Activated CD8-positive, alpha-beta memory T cell treated with anti-CD3 and anti-CD28 coated beads for 1 hour (primary cell): ENCODE data around the gene VAV1.
A peak's percentile ranks its signal among the peaks of the same experiment; 100 is the strongest.
"Not testable (repeated sequence)": the region's sequence is repeated elsewhere in the genome, so short reads cannot be mapped to it uniquely, and the experiment has no call there.

Source experiments
- DNase-seq, 2 donors: peaks; one replicate each; pipeline ENCODE4 v3.0.0-alpha.2; 2020; ENCODE audit warnings: low read depth in 1 of 2; ENCODE audit errors: extremely low read depth in 1 of 2

Gene VAV1

DNA sequence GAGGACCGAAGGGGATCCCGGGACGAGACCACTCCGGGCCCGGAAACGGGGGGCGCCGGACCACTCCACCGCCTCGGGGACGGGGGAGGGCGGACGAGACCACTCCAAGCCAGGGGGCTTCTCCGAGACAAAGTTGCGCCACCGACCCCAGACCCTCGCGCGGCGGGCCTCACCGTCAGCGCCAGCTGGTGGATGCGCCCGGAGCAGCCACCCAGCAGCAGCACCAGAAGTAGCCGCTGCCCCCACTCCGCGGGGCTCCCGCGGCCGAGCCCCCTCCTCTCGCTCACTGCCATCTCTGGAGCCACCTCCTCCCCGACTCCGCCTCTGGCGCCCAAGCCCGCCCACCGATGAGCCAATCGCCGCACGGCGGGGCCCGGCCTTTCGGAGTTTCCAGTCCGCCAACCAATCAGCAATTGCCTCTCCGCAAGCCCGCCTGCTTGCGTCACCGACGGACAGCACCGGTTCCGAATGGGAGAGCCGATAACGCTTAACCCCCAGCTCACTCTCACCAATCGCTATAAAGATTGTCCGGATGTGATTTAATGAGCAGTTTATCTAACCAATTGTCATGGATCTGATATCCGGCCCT is 35.1 kb upstream of the VAV1 start, which contains the start of gene GPR108:
TSS of gene GPR108 (minus strand) at position 297 of the 589 bp plus-strand sequence. CDS start at position 293, 4 bp downstream.
- DNase-seq, result peak; percentile 97 to 98

DNA sequence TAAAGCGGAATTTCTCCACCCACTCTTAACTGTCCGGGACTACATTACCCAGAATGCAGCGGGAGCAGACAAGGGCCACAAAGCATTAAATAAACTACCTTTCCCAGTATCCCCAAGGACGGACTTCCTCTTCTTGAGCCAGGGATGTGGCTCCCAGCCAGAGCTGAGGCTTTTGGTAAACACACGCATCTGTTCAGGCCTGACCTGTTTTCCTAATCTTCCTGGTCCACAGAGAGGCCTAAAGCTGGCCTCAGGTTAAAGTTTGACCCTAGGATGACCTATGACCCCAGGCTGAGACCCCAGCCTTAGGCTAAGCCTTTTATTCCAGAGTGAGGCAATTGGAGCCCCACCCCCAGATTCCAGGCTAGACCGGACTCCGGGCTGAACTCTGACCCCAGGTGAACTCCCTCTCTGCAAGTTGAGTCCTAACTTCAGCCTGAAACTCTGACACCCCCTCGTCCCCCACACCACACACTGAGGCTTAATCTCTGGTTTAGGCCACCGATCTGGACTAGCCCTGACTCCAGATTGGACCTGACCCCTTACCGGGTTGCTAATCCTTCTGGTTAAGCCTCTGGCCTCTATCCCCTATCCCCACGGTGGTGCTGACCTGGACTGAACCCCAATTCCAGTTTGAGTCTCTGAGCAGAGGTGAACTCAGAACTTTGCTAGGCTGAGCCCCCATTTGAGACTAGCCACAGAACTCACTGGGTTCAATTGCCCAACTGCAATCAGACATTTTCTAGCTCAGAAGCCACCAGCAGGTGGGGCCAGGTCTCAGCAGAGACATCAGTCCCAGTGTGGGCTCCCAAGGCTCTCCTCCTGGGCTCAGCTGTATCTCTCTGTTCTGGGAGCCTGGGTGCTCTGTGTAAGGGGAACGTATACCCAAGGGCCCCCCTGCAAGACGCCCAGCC is 34.4 kb upstream of the VAV1 start:
- peak; percentile 44 to 61 for DNase-seq

DNA sequence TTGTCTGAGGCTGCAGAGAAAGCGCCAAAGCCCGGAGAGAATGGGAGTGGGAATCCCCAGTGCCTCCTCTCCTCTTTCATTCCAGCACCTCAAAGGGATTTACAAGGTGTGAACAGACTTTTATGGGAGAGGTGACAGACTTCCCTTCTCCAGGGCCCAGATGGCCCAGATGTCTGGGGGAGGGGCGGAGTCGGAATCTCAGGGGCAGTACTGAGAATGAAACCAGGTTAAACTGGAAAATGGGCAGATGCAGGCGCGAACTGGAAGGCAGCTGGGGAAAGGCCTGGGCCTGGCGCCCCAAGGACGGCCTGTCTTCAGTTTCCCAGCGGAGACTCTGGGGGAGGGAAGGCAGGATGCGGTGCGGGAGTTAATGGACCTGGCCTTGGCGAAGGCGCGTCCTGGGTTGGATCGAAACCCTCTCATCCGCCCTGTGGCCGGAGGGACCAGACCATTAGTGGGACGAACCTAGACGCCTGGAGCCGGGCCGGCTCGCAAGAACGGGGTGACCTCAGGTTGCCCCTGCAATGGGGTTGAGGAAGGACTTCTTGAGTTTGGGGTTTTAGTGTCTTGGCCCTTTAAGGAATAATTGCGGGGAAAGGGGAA is 33.6 kb upstream of the VAV1 start:
- DNase-seq, result peak in 1 of 2 donors; percentile 11

GRCh38 chr19:6739390-6739882 is 33.1 kb upstream of the VAV1 start, which contains the start of gene TRIP10:
Gene TRIP10 (plus strand): TSS chr19:6739680. CDS start chr19:6739762, 82 bp downstream.
- DNase-seq, result peak; percentile 48 to 70

- DNase-seq, result no peak
Observed at GRCh38 chr19:6739883-6740588, 32.5 kb upstream of the VAV1 start.

- peak in 1 of 2 donors; percentile 12 for DNase-seq
Observed at GRCh38 chr19:6740589-6741343, 31.7 kb upstream of the VAV1 start.

DNA sequence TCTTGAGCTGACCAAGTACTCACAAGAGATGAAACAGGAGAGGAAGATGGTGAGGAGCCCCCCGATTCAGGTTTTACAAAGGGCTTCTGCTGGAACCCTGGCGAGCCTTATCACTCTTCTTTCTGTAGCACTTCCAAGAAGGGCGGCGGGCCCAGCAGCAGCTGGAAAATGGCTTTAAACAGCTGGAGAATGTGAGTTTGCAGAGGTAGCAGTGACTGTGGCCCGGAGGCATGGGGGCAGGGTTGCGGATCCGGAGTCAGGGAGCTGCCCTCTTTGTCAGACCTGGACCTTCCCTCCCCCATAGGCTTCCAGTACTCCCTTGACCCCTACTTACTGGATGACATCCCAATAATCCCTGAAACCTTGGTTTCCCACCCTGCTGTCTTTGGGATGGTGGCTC is 29.4 kb upstream of the VAV1 start:
- no peak for DNase-seq

DNA sequence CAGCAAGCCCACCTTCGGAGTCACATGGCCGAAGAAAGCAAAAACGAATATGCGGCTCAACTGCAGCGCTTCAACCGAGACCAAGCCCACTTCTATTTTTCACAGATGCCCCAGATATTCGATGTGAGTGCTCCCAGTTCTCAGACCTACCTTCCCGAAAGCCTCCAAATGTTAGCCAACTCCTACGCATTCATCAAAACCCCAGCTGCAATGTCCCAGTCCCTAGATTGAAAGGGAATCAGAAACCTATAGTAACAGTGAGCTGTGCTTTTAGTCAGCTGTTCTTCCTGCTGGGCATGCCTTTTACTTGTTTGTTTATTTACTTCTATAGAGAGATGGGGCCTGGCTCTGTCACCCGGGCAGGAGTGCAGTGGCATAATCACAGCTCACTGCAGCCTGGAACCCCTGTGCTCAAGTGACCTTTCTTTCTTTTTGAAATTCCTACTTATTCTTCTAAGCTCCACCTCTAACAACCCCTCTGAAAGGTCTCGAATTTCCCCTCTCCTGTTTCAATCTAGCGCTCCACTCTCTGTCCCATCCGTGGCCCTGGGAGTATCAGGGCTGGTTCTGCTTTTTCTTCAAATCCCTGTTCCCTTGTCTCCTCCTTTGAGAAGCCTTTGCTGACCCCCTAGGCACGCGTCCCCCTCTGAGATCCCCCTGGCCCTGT is 28.7 kb upstream of the VAV1 start:
- no peak for DNase-seq

DNA sequence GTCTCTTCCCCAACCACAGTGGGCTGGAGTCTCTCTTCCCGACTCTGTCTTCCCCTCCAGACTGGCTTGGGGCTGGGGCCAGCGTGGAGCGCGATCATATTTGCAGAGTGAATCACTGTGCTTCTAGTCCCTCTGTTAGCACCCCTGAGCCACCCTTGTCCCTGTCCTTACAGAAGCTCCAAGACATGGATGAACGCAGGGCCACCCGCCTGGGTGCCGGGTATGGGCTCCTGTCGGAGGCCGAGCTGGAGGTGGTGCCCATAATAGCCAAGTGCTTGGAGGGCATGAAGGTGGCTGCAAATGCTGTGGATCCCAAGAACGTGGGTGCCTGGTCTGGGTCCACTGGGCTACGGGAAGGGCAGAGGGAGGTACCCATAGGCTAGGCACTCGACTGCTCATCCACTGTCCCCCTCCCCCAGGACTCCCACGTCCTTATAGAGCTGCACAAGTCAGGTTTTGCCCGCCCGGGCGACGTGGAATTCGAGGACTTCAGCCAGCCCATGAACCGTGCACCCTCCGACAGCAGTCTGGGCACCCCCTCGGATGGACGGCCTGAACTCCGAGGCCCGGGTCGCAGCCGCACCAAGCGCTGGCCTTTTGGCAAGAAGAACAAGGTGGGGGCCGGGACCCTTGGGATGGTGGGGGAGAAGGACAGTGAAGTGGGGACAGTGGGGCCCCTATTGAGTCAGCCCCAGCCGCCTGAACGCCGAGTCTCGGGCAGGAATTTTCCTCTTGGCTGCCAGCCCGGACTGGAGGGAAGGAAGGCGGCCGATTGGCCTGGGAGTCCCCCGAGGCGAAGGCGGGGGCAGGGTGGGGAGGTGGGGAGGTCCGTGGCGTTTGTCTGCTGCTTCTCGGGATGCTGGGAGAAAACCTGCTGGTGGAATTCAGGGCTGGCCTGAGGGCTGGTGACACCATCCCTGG is 27.9 kb upstream of the VAV1 start:
- no peak for DNase-seq

DNA sequence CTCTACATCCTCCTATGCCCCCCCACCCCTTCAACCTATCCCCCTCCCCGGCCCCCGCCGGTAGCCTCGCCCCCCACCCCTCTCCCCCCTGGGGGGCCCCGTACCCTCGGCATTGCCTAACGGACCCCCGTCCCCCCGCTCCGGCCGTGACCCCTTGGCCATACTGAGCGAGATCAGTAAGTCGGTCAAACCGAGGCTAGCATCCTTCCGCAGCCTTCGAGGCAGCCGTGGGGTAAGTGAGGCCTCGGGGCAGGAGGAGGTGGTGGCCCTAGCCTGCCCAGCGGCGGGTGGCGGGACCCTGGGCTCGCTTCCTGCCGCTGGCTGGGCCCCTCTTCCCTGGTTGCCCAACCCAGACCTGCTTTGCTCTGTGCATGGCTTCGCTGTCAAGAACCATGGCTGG is 26.5 kb upstream of the VAV1 start:
- no peak for DNase-seq

DNA sequence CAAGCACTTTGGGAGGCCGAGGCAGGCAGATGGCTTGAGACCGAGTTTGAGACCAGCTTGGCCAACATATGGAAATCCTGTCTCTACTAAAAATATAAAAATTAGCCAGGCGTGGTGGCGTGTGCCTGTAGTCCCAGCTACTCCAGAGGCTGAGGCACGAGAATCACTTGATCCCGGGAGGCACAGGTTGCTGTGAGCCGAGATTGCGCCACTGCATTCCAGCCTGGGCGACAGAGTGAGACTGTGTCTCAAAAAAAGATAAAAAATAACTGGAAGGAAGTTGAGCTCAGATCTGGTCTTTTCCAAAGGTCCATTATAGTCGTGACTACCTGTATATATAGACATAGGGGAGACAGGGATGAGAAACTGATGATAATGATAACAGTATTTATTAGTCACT is 24.0 kb upstream of the VAV1 start:
- not testable (repeated sequence) for DNase-seq

DNA sequence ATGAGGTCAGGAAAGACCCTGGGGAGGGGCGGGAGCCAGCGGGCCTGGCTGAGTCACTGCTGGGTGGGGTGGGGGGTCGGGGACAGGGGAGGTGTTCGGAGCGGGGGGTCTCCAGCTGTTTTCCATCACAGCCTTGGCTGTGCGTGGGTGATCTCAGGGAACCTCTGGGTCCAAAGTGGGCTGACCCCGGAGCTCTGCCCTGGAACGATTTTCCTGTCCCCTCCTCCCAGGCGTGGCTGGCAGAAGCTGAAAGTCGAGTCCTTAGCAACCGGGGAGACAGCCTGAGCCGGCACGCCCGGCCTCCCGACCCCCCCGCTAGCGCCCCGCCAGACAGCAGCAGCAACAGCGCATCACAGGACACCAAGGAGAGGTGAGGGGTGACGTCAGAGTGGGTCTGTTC is 22.4 kb upstream of the VAV1 start:
- no peak for DNase-seq

DNA sequence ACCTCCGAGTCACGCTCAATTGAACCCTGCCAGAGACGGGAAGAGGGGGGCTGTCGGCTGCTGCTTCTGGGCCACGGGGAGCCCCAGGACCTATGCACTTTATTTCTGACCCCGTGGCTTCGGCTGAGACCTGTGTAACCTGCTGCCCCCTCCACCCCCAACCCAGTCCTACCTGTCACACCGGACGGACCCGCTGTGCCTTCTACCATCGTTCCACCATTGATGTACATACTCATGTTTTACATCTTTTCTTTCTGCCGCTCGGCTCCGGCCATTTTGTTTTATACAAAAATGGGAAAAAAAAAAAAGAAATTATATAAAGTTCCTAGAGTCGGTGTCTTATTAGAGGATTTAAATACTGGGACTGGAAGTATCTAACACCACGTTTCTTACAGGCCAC is 21.3 kb upstream of the VAV1 start:
- DNase-seq, result no peak

DNA sequence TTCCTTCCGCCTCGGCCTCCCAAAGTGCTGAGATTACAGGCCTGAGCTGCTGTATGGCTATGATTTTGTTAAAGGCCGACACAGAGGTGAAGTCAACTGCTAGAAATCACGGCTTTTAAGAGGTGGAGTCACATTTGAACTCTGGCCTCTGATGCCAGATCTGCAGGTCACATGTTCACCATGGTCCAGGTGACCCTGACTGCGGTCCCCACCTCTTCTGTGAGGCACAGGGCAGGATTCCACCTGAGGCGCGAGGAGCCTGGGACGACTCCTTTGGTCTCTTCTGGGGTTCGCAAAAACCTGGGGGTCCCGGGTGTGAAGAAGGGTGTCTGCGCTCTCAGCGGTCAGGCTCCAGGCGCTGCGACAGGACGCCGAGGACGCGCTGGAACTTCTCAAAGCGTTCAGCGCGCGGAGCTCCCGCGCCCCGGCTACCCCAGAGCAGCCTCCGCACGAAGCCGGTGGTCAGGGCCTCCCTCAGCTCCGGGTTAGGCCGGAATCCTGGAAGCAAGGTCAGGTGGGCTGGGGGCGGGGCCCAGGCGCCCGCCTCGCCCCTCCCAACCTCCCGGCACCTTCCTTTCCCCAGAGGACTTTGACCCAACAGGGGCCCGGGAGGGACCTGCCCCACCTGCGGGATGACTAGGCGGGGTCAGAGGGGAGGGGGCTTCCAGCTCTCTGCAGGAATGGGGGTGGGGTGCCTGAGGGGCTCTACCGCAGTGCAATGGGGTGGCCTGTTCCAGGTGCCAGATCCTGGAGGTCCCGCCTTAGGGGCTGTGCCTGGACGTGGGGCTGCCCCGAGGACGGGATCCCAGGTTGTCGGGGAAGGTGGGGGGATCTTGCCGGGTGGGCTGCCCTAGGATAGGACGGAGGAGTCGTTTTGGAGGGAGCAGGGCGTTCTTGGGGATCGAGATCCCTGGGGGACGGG is 20.0 kb upstream of the VAV1 start:
- no peak for DNase-seq

GRCh38 chr19:6753178-6754031 is 19.1 kb upstream of the VAV1 start:
- peak in 1 of 2 donors; percentile 55 for DNase-seq

DNA sequence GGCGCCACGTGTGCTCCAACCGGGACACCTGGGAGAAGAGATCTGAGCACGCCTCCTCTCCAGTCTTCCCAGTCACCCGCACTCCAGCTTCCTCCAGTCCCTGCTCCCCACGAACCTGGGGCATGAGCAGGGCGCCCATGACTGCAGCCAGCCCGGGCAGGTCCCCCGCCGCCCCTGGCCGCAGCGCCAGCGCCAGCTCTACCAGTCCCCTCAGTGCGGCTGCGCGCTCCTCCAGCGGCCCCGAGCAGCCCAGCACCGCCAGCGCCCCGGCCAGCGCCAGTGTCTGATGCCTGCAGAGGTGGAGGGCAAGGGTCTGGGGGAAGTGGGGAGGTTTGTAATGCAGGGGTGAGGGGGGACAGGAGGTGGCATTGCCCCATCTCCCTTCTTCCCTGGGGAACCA is 18.4 kb upstream of the VAV1 start:
- no peak for DNase-seq
